ENCODE results near the gene APMAP. TPM values are rescaled to one million over a fixed set of nuclear protein-coding genes. Genes with fewer than 3 reads are reported as not detected.

APMAP gene
- total and polyA plus RNA-seq, 9 of the 15 experiments (the other 6 are each of a cell fraction or from before 2014, with no cell fraction given), result 6.7 to 18.2 (median 14.4) TPM

DNA sequence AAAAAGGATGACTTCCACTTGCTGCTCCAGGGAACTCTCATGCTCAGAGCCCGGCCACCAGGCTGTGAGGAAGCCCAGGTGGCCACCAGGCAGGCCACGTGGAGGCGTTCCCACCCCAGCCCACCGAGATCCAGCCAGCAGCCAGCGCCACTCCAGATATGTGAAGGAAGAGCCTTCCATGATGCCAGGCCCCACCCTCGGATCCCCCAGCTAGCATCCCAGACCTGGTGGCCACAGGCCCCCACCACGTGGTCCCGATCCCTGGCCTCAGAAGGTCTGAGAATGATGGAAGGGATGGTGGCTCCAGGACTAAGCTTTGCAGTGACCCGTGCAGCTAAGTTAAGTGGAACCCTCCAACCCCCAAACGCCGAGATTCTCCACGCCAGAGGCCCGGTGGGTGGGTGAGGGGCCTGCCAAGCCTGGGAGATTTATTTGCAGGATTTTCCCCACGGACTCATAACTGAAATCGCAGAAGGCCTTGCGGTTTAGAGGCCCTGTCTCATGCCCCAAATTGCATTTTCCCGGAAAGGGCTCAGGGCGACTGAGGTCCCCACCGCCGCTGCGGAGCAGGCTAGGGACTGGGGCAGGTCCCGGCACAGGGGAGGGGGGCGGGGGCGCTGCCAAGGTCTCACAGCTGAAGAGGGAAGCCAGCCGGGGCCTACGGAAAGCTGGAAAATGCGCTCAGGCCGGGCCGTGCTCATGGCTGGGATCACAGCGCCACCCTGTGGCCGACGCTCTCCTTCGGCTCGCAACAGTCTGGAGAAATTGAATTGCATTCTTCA is 74.6 kb downstream of the APMAP start (continued):
- TF ChIP-seq, protein P1, sequence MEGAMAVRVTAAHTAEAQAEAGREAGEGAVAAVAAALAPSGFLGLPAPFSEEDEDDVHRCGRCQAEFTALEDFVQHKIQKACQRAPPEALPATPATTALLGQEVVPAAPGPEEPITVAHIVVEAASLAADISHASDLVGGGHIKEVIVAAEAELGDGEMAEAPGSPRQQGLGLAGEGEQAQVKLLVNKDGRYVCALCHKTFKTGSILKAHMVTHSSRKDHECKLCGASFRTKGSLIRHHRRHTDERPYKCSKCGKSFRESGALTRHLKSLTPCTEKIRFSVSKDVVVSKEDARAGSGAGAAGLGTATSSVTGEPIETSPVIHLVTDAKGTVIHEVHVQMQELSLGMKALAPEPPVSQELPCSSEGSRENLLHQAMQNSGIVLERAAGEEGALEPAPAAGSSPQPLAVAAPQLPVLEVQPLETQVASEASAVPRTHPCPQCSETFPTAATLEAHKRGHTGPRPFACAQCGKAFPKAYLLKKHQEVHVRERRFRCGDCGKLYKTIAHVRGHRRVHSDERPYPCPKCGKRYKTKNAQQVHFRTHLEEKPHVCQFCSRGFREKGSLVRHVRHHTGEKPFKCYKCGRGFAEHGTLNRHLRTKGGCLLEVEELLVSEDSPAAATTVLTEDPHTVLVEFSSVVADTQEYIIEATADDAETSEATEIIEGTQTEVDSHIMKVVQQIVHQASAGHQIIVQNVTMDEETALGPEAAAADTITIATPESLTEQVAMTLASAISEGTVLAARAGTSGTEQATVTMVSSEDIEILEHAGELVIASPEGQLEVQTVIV (CRISPR knock-in tag; IDR thresholded peaks at IDR 0.05; ENCODE audit: borderline replicate concordance), result no peak
- TF ChIP-seq, protein P2, sequence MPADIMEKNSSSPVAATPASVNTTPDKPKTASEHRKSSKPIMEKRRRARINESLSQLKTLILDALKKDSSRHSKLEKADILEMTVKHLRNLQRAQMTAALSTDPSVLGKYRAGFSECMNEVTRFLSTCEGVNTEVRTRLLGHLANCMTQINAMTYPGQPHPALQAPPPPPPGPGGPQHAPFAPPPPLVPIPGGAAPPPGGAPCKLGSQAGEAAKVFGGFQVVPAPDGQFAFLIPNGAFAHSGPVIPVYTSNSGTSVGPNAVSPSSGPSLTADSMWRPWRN (IDR thresholded peaks at IDR 0.05; ENCODE audit: low read depth), result no peak

DNA sequence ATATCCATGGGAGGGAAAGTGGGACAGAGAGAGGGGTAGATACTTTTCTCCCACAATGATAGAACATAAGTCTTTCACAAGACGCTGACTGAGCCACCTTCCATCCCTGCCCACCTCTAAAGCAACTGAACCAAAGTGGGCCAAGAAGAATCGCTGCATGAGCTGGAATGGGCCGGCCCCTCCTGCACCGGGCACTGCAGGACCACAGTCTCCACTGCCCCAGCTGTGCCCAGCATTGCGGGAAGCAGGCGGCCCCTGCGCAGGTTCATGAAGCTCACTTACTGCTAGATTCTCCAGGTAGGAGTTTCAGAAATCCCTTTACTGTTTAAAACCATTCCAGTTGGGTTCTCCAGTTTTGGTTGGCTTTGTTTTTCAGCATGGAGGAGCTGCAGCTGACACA is 75.5 kb downstream of the APMAP start:
- ATAC-seq, result no peak
- ChIA-PET POLR2A (no interaction called here), CTCF (ENCODE audit: low intra/inter-chr PET ratio) (no interaction called here)
- no peak overlapping the region for H2AFZ ChIP-seq (ENCODE audit: low read depth, low read length)
- in situ Hi-C loops (cut with MboI) (loop anchor here (5.0 to 25.0 kb wide), 2 partner anchors 755 to 1250 kb away; no protein-coding TSS in a partner anchor), intact Hi-C loops (cut with micrococcal nuclease) (loop anchor here (5.0 to 10.0 kb wide), 3 partner anchors 132 to 980 kb away; no protein-coding TSS in a partner anchor)
- H4K20me1 ChIP-seq (replicated peaks; ENCODE audit: control insufficient read depth, insufficient read depth, low read length), result 0 out of 2 replicates have a peak, but pooled peaks cover 2% of the 10 kb centered on the region
- peaks cover 0 to 8% of the 10 kb centered on the region in 2 experiments; a peak in 2 of 5 replicates for H3K4me1 ChIP-seq (replicated peaks in 1 of 2; ENCODE audit: control insufficient read depth in 2 of 2, insufficient read depth in 2 of 2, low read length in 2 of 2)
- FAIRE-seq, result no peak
- no peak overlapping the region for H3K9ac ChIP-seq (ENCODE audit: insufficient read depth in 1 of 2, low read depth in 2 of 2, low read length in 2 of 2)
- 3% methylated on average over 5 of the region's 7 CpGs for WGBS (ENCODE audit: insufficient coverage, low coverage, missing lambda C conversion rate)
- no peaks in the 10 kb centered on the region for H3K36me3 ChIP-seq (ENCODE audit: control insufficient read depth, insufficient read depth, low read length)
- DNase-seq (ENCODE audit: extremely low read depth in 1 of 4, low spot score in 3 of 4), result no peak
- no TSS peak for BruUV-seq (replicated peaks)
- H3K27ac ChIP-seq (ENCODE audit: extremely low read depth, low read depth, low read length), result no peak overlapping the region
- no peaks in the 10 kb centered on the region for H3K9me3 ChIP-seq (replicated peaks; ENCODE audit: control insufficient read depth, insufficient read depth, low read depth, low read length)
- H3K79me2 ChIP-seq (ENCODE audit: control insufficient read depth, insufficient read depth, low read length), result no peaks in the 10 kb centered on the region
- no peaks in the 10 kb centered on the region; a peak in 1 of 5 replicates for H3K27me3 ChIP-seq (ENCODE audit: control insufficient read depth in 2 of 2, insufficient read depth in 2 of 2, low read length in 2 of 2)
- H3K9me1 ChIP-seq (ENCODE audit: control insufficient read depth, insufficient read depth, low read length), result no peaks in the 10 kb centered on the region
- H3K4me2 ChIP-seq (ENCODE audit: insufficient read depth, low read length), result no peak overlapping the region
- no peak overlapping the region for H3K4me3 ChIP-seq
- TF ChIP-seq ZNF253 (CRISPR knock-in tag; conservative IDR thresholded peaks at IDR 0.05) (no peak), DDX20 (tag; IDR thresholded peaks at IDR 0.05; ENCODE audit: low read depth) (no peak), ZNF217 (CRISPR knock-in tag; IDR thresholded peaks at IDR 0.05) (no peak), BRD9 (IDR thresholded peaks at IDR 0.05; ENCODE audit: low read depth, partially characterized antibody) (no peak), NEUROD1 (IDR thresholded peaks at IDR 0.05; ENCODE audit: borderline replicate concordance, low read depth, low read length, partially characterized antibody) (no peak), PML (IDR thresholded peaks at IDR 0.05; ENCODE audit: low read length) (no peak), TBP (optimal IDR thresholded peaks at IDR 0.05; ENCODE audit: low read depth, low read length) (no peak), NFE2L1 (tag; IDR thresholded peaks at IDR 0.05; ENCODE audit: borderline replicate concordance, low read depth) (no peak)
- TF ChIP-seq, protein P3, sequence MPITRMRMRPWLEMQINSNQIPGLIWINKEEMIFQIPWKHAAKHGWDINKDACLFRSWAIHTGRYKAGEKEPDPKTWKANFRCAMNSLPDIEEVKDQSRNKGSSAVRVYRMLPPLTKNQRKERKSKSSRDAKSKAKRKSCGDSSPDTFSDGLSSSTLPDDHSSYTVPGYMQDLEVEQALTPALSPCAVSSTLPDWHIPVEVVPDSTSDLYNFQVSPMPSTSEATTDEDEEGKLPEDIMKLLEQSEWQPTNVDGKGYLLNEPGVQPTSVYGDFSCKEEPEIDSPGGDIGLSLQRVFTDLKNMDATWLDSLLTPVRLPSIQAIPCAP (CRISPR knock-in tag; IDR thresholded peaks at IDR 0.05; ENCODE audit: borderline replicate concordance), result no peak
- TF ChIP-seq, protein P4, sequence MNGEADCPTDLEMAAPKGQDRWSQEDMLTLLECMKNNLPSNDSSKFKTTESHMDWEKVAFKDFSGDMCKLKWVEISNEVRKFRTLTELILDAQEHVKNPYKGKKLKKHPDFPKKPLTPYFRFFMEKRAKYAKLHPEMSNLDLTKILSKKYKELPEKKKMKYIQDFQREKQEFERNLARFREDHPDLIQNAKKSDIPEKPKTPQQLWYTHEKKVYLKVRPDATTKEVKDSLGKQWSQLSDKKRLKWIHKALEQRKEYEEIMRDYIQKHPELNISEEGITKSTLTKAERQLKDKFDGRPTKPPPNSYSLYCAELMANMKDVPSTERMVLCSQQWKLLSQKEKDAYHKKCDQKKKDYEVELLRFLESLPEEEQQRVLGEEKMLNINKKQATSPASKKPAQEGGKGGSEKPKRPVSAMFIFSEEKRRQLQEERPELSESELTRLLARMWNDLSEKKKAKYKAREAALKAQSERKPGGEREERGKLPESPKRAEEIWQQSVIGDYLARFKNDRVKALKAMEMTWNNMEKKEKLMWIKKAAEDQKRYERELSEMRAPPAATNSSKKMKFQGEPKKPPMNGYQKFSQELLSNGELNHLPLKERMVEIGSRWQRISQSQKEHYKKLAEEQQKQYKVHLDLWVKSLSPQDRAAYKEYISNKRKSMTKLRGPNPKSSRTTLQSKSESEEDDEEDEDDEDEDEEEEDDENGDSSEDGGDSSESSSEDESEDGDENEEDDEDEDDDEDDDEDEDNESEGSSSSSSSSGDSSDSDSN (IDR thresholded peaks at IDR 0.05; ENCODE audit: borderline replicate concordance in 1 of 2, low read depth in 2 of 2, low read length in 2 of 2), result no peak

All from K562 (cell line).